ENCODE measurements around the gene IP6K1. TPM values are rescaled to one million over a fixed set of nuclear protein-coding genes. Genes with fewer than 3 reads are reported as not detected.

Gene IP6K1
- total and polyA plus RNA-seq, 11 donors = 8.9 to 36.6 (median 20.4) TPM

GRCh38 chr3:49680493-49681231, 105.7 kb downstream of the IP6K1 start:
- Histone ChIP-seq H3K27me3 (no peaks in the 10 kb centered on the region), H3K4me1 (peaks cover 0 to under 1% (median 0%) of the 10 kb centered on the region in 12 donors), H3K36me3 (peaks cover 0 to 89% (median 82%) of the 10 kb centered on the region in 9 donors), H3K4me3 (no peak overlapping the region), H3K9me3 (no peaks in the 10 kb centered on the region), H3K27ac (no peak overlapping the region)
- DNase-seq (no peak), ATAC-seq (no peak)
- TF ChIP-seq POLR2A (IDR thresholded peaks at IDR 0.05) (no peak), CTCF (IDR thresholded peaks at IDR 0.05) (no peak)
- 84 to 89% (median 87%) methylated on average over 4 to 7 of the region's 7 CpGs for whole genome bisulfite sequencing, 4 donors
- intact Hi-C loops (cut with DNase I) = no loop called here

GRCh38 chr3:49675912-49676311, 110.4 kb downstream of the IP6K1 start:
- Histone ChIP-seq H3K36me3 (peaks cover 0 to 53% (median 51%) of the 10 kb centered on the region in 9 donors), H3K4me1 (peaks cover 0 to 28% (median 14%) of the 10 kb centered on the region in 12 donors), H3K27ac (no peak overlapping the region), H3K4me3 (no peak overlapping the region), H3K27me3 (no peaks in the 10 kb centered on the region), H3K9me3 (no peaks in the 10 kb centered on the region)
- 89 to 93% (median 92%) methylated on average over 8 to 11 of the region's 11 CpGs for WGBS, 4 donors
- no peak for DNase-seq
- TF ChIP-seq CTCF (IDR thresholded peaks at IDR 0.05) (no peak), POLR2A (IDR thresholded peaks at IDR 0.05) (no peak)
- intact Hi-C loops (cut with DNase I) = loop anchor here in 1 of 10 donors (10.0 kb wide), 1 partner anchor 541 kb away; the partner anchor contains the start of gene LAMB2
- ATAC-seq = no peak

- peak in 3 of 4 donors; percentile 8 to 42 (median 34) for ATAC-seq
- 9 to 45% (median 29%) methylated on average over 14 to 34 of the region's 34 CpGs for WGBS, 4 donors
- H3K27ac ChIP-seq = peak overlapping the region in 11 of 12 donors; percentile 85 to 99 (median 90)
- TF ChIP-seq CTCF (IDR thresholded peaks at IDR 0.05) (no peak), POLR2A (IDR thresholded peaks at IDR 0.05) (no peak)
- DNase-seq = no peak
- peaks cover 0 to 28% (median 14%) of the 10 kb centered on the region in 12 donors for H3K4me1 ChIP-seq
- intact Hi-C loops (cut with DNase I) = loop anchor here in 2 of 10 donors (5.0 to 10.0 kb wide), 2 partner anchors 202 to 540 kb away; partner anchors contain the start of genes DAG1 (in 1 of the 2) and LAMB2 (in 1 of the 2)
- no peaks in the 10 kb centered on the region for H3K9me3 ChIP-seq
- no peaks in the 10 kb centered on the region for H3K27me3 ChIP-seq
- H3K36me3 ChIP-seq = peaks cover 0 to 40% (median 37%) of the 10 kb centered on the region in 9 donors
- peak overlapping the region; percentile 66 to 100 (median 80) for H3K4me3 ChIP-seq
These were observed 111.8 kb downstream of the IP6K1 start for GRCh38 chr3:49674497-49674983.

Small RNA genes within 50 kb of the gene (microRNA-seq; reads per million reads assigned to microRNA genes)
- gene MIR5193 = 0 to 1.3 (median 0.30) reads per million in 4 donors

Other genes with a start within 250 kb of the IP6K1 start
- 1 to 10 TPM in 5 of 9 donors, under 1 TPM in 4; 0.12 to 1.6 (median 1.0) TPM for gene BSN, start 232.1 kb downstream of the IP6K1 start, total RNA-seq
- gene BSN, start 232.1 kb downstream of the IP6K1 start, polyA plus RNA-seq = under 1 TPM; 0.19 to 0.42 TPM
- gene APEH, start 112.2 kb downstream of the IP6K1 start, total RNA-seq = 100 to 1,000 TPM in 6 of 9 donors, 10 to 100 TPM in 3; 74.6 to 136 (median 105) TPM
- 10 to 100 TPM; 18.3 to 84.9 TPM for gene APEH, start 112.2 kb downstream of the IP6K1 start, polyA plus RNA-seq
- gene MST1, start 97.1 kb downstream of the IP6K1 start, total RNA-seq = 10 to 100 TPM in 1 of 9 donors, 1 to 10 TPM in 8; 1.8 to 29.4 (median 3.2) TPM
- gene MST1, start 97.1 kb downstream of the IP6K1 start, polyA plus RNA-seq = 1 to 10 TPM; 2.0 to 4.4 TPM
- 10 to 100 TPM; 44.6 to 61.4 (median 49.5) TPM for gene RNF123, start 97.0 kb downstream of the IP6K1 start, total RNA-seq
- 10 to 100 TPM; 27.7 to 28.5 TPM for gene RNF123, start 97.0 kb downstream of the IP6K1 start, polyA plus RNA-seq
- gene AMIGO3, start 66.9 kb downstream of the IP6K1 start, total RNA-seq = 1 to 10 TPM in 1 of 9 donors, under 1 TPM in 2, not detected in 6; 0.14 to 1.4 (median 0.40) TPM
- under 1 TPM; 0.69 to 0.76 TPM for gene AMIGO3, start 66.9 kb downstream of the IP6K1 start, polyA plus RNA-seq
- 10 to 100 TPM in 8 of 9 donors, 1 to 10 TPM in 1; 9.4 to 21.8 (median 13.7) TPM for gene GMPPB, start 62.6 kb downstream of the IP6K1 start, total RNA-seq
- gene GMPPB, start 62.6 kb downstream of the IP6K1 start, polyA plus RNA-seq = 10 to 100 TPM in 1 of 2 donors, 1 to 10 TPM in 1; 7.6 to 53.7 TPM
- gene CDHR4, start 13.3 kb upstream of the IP6K1 start, total RNA-seq = not detected
- not detected for gene CDHR4, start 13.3 kb upstream of the IP6K1 start, polyA plus RNA-seq
- gene INKA1, start 16.7 kb upstream of the IP6K1 start, total RNA-seq = 1 to 10 TPM; 1.1 to 5.0 (median 3.3) TPM
- 1 to 10 TPM; 3.0 to 4.2 TPM for gene INKA1, start 16.7 kb upstream of the IP6K1 start, polyA plus RNA-seq
- 10 to 100 TPM; 13.7 to 72.1 (median 22.1) TPM for gene UBA7, start 27.4 kb upstream of the IP6K1 start, total RNA-seq
- gene UBA7, start 27.4 kb upstream of the IP6K1 start, polyA plus RNA-seq = 10 to 100 TPM in 1 of 2 donors, 1 to 10 TPM in 1; 8.5 to 22.8 TPM
- 1 to 10 TPM in 3 of 9 donors, under 1 TPM in 5, not detected in 1; 0.37 to 6.3 (median 0.99) TPM for gene TRAIP, start 70.0 kb upstream of the IP6K1 start, total RNA-seq
- 1 to 10 TPM in 1 of 2 donors, under 1 TPM in 1; 0.72 to 1.3 TPM for gene TRAIP, start 70.0 kb upstream of the IP6K1 start, polyA plus RNA-seq
- not detected for gene CAMKV, start 83.4 kb upstream of the IP6K1 start, total RNA-seq
- not detected for gene CAMKV, start 83.4 kb upstream of the IP6K1 start, polyA plus RNA-seq
- gene MST1R, start 117.3 kb upstream of the IP6K1 start, total RNA-seq = 1 to 10 TPM in 8 of 9 donors, under 1 TPM in 1; 0.79 to 8.9 (median 1.8) TPM
- 1 to 10 TPM; 1.0 to 2.5 TPM for gene MST1R, start 117.3 kb upstream of the IP6K1 start, polyA plus RNA-seq
- 10 to 100 TPM in 2 of 9 donors, 1 to 10 TPM in 7; 4.8 to 13.0 (median 7.7) TPM for gene MON1A, start 143.3 kb upstream of the IP6K1 start, total RNA-seq
- 10 to 100 TPM in 1 of 2 donors, 1 to 10 TPM in 1; 5.2 to 16.3 TPM for gene MON1A, start 143.3 kb upstream of the IP6K1 start, polyA plus RNA-seq
- 10 to 100 TPM; 21.1 to 41.4 (median 32.6) TPM for gene RBM6, start 153.6 kb upstream of the IP6K1 start, total RNA-seq
- gene RBM6, start 153.6 kb upstream of the IP6K1 start, polyA plus RNA-seq = 10 to 100 TPM; 27.6 to 75.1 TPM